ENCODE results near the gene ZEB1.

Gene ZEB1

DNA sequence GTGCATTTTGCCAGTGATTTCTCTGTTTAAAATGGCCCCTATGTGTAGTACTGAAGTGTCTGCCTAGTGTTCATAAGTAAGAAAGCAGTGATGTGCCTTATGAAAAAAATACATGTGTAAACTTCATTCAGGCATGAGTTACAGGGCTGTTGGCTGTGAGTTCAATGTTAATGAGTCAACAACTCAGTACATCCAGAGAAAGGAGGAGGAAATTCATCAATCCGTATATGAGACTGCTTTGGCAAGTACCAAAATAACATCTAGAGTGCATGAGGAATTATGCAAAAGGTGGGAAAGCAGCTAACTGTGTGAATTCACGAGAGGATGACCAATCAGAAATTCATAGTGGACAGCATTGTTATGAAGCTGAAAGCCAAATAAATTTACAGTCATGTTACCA is 255.6 kb downstream of the ZEB1 start:
- no peak for DNase-seq (ENCODE audit: low spot score)
- CTCF ChIA-PET = no interaction called here
- TF ChIP-seq CTCF (conservative IDR thresholded peaks at IDR 0.05; ENCODE audit: low read depth) = no peak
- no peak overlapping the region for H3K27ac ChIP-seq
- POLR2A ChIA-PET (ENCODE audit: low non-redundant PET) = no interaction called here

GRCh38 chr10:31578181-31578852 is 259.3 kb downstream of the ZEB1 start:
- CTCF ChIA-PET = no interaction called here

GRCh38 chr10:31578951-31579350 is 259.9 kb downstream of the ZEB1 start:
- no peak for TF ChIP-seq CTCF (conservative IDR thresholded peaks at IDR 0.05; ENCODE audit: low read depth)
- CTCF ChIA-PET = no interaction called here
- POLR2A ChIA-PET (ENCODE audit: low non-redundant PET) = no interaction called here
- no peak for DNase-seq (ENCODE audit: low spot score)
- H3K27ac ChIP-seq = no peak overlapping the region

More at GRCh38 chr10:31578181-31578852, 259.3 kb downstream of the ZEB1 start:
- DNase-seq (ENCODE audit: low spot score) = no peak
- TF ChIP-seq CTCF (conservative IDR thresholded peaks at IDR 0.05; ENCODE audit: low read depth) = no peak
- H3K27ac ChIP-seq = no peak overlapping the region
- POLR2A ChIA-PET (ENCODE audit: low non-redundant PET) = no interaction called here
